ACHN (cell line): Measurements from ENCODE around the gene PEPD.
"Not testable (repeated sequence)": the region's sequence is repeated elsewhere in the genome, so short reads cannot be mapped to it uniquely, and the experiment has no call there.

Experiments used
- DNase-seq: peaks from one replicate; pipeline ENCODE4 v3.0.0-alpha.2; 2015
- in situ Hi-C: cut with HindIII; loops from 2 replicates; pipeline ENCODE4 v1.10.0; 2017; ENCODE audit warnings: low sequenced_read_pairs, low pct_ligation_motif_present, low pct_unique_long_range_greater_than_20kb

PEPD gene

DNA sequence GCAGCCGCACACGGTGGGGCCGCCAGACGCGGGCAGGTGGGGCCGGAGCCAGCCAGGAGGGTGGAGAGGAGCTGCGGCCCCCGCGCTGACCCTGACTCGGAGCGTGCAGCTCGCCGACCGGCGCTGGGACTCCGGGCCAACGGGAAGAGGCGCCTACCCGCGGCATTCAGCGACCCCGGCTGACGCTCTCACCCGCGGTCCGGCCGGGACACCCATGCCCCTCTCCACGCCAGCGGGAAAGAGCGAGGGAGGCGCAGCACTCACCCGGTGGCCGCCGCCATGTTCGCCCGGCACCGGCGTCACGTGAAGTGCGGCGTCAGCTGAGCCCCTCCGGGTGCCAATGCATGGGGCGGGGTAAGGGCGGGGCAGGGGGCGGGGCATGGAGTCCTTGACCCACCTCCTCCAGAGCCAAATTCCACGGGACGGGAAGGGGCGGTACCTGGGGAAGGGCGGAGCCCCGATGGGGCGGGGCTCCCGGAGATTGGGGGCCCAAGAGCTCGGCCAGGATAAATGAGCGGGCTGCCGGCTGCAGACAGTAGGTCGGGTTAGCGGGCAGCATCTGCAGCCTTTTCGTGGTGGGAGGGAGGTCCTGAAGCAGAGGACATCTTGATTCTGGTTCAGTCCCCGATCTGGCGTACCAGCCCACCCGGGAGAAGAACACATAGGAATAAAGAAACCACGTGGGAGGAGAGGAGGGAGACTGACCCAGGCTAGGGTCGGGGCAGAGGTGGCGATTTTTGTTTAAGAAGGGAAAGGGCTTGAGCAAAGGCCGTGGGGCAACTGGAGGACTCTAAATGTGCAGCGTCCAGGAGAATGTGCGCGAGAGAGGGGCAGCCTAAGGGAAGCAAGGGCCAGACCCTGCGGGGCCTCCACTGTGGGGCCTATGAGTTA, at the start of gene PEPD:
Gene PEPD, minus strand, starts transcription at position 312 of the 891 bp plus-strand sequence. Its CDS starts 31 bp downstream, at position 281.
- DNase-seq = peak; percentile 82
- in situ Hi-C loops = no loop called here

DNA sequence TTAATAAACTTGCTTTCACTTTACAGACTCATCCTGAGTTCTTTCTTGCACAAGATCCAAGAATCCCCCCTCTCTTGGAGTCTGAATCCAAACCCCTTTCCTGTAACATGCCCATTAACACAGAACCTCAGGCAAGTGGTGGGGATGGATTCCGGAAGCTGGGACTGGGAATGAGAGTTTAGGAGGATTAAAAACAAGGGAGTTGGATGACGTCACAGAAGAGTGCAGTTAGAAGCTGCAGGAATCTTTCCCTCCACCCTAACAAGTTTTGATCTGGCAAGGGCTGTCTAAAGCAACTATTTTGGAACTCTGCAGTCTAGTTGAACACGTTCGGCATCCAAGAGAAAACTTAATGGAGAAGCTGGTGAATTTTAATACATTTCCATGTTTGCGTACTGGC, 48.2 kb upstream of the PEPD start:
- in situ Hi-C loops = no loop called here
- DNase-seq = no peak

DNA sequence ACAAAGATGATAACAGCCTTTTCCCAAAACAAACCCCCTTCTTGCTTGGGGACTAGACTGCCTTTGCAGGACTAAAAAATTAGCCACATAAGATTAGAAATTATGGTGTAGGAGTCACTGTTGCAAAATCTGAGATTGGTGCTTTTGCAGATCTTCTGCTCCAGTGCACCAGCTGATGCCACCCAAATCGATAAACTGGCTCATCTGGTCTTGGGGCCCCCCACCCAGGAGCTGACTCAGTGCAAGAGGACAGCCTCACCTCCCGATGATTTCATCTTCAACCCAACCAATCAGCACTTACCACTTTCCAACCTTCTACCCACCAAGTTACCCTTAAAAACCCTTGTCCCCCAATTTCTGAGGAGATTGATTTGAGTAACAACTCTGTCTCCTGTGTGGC, 47.1 kb upstream of the PEPD start:
- in situ Hi-C loops = no loop called here
- DNase-seq = no peak

DNA sequence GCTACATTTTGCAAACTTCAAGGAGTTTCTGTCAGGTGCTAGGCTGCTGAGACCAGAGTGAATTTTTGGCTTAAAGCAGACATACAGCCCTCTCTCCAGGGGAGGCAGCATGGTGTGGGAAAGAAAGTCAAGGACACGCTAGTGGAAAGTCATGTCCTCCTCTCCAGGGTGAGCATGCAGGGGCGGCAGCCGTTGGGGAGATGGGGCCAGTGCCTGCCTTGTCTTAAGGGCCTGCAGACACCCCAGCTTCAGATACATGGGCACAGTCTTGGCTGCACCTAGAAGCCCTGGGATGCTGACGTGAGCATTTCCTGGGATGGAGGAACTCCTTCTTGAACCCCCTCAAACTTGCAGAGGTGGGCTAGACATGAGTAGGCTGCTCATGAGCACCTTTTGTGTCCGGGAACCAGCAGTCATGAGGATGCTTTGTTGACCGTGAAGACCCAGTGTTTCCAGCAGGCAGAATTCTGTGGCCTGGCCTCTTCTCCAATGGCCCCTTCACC, 43.3 kb upstream of the PEPD start:
- DNase-seq = no peak
- in situ Hi-C loops = no loop called here

- in situ Hi-C loops = no loop called here
- DNase-seq = no peak
These were observed 41.0 kb upstream of the PEPD start for GRCh38 chr19:33562636-33563035.

DNA sequence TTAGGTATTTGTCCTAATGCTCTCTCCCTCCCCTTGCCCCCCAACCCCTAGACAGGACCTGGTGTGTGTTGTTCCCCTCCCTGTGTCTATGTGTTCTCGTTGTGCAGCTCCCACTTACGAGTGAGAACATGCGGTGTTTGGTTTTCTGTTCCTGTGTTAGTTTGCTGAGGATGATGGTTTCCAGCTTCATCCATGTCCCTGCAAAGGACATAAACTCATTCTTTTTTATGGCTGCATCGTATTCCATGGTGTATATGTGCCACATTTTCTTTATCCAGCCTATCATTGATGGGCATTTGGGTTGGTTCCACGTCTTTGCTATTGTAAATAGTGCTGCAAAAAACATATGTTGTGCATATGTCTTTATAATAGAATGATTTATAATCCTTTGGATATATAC, 40.1 kb upstream of the PEPD start:
- in situ Hi-C loops, DNase-seq: not testable (repeated sequence)

- DNase-seq = no peak
- in situ Hi-C loops = no loop called here
These were observed 39.7 kb upstream of the PEPD start for GRCh38 chr19:33561261-33561660.

GRCh38 chr19:33559996-33560395, 38.4 kb upstream of the PEPD start:
- in situ Hi-C loops = no loop called here
- DNase-seq = no peak

- DNase-seq = no peak
- in situ Hi-C loops = no loop called here
These were observed 37.3 kb upstream of the PEPD start for GRCh38 chr19:33558856-33559255.

GRCh38 chr19:33558151-33558550, 36.6 kb upstream of the PEPD start:
- in situ Hi-C loops = no loop called here
- no peak for DNase-seq

GRCh38 chr19:33557720-33558119, 36.1 kb upstream of the PEPD start:
- in situ Hi-C loops = no loop called here
- DNase-seq = no peak

DNA sequence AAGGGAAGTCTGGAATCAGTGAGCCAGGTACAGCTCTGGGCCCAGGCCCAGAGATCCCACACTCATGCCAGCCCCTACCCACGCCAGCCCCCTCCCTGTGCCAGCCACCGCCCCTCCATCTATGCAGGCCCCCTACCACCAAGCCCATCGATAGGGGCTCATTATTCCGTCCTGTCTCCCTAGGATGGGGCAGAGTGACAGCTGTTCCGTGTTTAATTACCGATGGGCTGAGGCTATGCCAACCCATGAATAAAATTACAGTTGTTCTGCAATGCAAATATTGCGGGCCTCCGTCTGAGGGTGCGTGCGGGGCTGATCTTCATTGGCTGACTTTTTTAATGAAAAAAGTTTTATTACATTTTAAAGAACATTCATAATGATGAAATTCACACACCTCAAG, 35.6 kb upstream of the PEPD start:
- no peak for DNase-seq
- in situ Hi-C loops = no loop called here

DNA sequence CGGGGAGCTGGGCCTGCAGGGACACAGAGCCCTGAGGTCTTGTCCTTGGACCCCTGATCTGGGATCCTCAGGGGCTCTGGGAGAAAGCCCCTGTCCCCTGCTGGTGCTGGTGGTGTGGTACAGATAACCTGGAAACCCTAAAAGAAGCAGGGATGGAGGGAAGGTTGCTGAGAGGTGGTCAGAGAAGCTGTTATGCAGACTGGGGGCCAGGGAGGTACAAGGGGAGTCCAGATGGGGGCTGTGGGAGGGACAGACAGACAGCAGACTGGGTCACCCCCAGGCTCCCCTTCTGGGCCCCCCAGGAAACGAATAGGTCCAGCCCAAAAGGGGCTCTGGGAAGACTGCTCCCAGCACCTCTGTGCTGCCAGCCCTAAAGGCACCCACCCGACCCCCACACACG, 34.7 kb upstream of the PEPD start:
- DNase-seq = no peak
- in situ Hi-C loops = no loop called here

- DNase-seq, in situ Hi-C loops: not testable (repeated sequence)
These were observed 34.1 kb upstream of the PEPD start for GRCh38 chr19:33555726-33556125.

GRCh38 chr19:33554821-33555220, 33.2 kb upstream of the PEPD start:
- no peak for DNase-seq
- in situ Hi-C loops = no loop called here

GRCh38 chr19:33554391-33554790, 32.8 kb upstream of the PEPD start:
- in situ Hi-C loops = no loop called here

DNA sequence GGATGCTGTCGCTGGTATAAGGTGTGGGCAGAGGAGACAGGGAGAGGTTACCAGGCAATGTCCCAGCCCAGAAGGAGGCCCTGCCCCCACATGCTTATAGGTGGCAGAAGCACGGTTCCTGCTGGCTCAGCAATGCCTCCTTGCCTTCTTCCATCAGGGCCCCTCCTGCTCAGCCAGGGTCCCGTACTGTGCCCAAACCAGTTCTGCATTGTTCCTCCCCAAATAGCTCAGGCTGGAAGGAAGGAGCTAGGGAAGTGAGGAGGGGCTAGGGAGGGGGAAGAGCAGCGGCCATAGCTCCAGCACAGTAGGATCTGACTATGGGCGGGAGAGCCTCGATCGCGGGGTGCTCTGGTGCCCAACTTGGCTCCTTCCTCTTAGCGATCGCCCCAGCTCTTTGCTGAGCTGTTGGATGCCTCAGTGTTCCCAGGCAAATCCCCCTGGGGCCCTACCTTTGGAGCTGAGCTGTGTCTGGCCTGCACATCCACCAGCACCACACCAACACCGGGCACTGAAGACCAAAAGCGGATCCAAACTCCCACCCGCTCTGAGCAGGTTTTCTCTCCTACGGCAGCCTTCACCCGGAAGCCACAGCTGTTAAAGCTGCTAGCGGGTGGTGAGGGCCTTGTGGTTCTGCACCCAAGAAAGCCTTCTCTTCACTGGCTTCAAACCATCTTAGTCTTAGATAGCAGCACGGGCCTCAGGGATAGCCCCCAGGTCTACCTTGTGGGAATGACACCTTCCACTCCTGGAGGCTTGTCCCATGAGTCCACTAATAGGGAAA, 32.1 kb upstream of the PEPD start:
- in situ Hi-C loops = no loop called here
- no peak for DNase-seq

More at GRCh38 chr19:33554391-33554790, 32.8 kb upstream of the PEPD start:
- DNase-seq = no peak

DNA sequence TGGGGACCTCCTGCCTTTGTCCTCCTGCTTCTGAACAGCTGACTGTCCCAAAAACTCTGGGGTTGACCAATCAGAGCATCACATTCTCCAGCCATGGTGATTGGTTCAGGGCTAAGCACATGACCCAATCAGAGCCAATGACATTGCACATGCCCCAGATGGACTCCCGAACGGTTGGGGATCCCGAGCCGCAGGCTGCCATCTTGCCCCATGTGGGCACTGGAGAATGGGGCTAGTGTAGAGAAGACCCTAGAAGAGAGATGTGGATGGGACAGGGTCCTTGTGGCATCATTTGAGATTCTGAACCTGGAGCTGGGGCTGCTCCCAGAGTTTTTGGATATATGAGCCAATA, 31.3 kb upstream of the PEPD start:
- DNase-seq = no peak
- in situ Hi-C loops = no loop called here

DNA sequence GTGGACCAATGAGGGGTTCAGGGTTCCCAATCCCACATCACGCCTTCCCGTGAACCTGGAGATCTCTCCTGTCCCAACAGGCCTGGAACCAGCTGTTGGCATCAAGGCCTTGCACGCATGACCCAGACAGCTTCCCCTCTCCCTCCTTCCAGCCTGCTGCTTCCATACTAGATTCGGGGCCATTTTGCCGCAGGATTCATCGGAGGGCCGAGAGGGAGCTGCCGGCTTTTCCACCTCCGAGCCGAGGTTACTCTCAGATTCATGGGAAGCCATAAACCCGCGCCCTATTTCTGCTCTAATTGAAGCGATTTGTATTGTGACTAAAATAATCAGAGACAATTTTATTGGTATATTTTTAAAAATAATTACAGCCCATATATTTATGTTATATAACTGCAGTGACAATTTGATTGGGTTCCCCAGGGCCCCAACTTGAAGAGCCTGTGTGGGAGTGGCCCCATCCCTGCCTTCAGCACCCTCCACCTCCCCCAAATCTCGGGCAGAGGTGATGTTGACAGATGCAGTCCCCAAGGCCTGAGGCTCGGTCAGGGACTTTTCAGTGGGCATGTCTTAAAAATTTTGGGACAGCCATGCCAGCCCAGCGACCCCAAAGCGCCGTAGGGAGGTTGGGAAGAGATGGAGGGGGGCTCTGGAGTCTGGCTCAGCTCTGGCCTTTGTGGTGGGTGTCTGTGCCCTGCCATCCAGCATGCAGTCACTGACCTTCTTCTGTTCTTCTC, 30.8 kb upstream of the PEPD start:
- in situ Hi-C loops = no loop called here
- no peak for DNase-seq
